IPS DF 19.7 (cell line): ENCODE data around the gene SPTLC3.

ENCODE experiments used
- DNase-seq: peaks from one replicate; pipeline ENCODE4 v3.0.0-alpha.2; 2013; ENCODE audit warnings: low read depth, low spot score

Gene SPTLC3

GRCh38 chr20:13186043-13186774 is 177.4 kb downstream of the SPTLC3 start:
- DNase-seq, result no peak

- DNase-seq, result no peak
Observed at GRCh38 chr20:13187899-13188298, 179.1 kb downstream of the SPTLC3 start.

GRCh38 chr20:13199279-13199678 is 190.5 kb downstream of the SPTLC3 start:
- DNase-seq, result no peak

- no peak for DNase-seq
Observed at GRCh38 chr20:13200767-13201500, 192.2 kb downstream of the SPTLC3 start.

GRCh38 chr20:13202565-13202964 is 193.8 kb downstream of the SPTLC3 start:
- no peak for DNase-seq

GRCh38 chr20:13205425-13205824 is 196.7 kb downstream of the SPTLC3 start:
- DNase-seq, result no peak

- no peak for DNase-seq
Observed at GRCh38 chr20:13205848-13206434, 197.2 kb downstream of the SPTLC3 start.

- no peak for DNase-seq
Observed at GRCh38 chr20:13207016-13207415, 198.2 kb downstream of the SPTLC3 start.

GRCh38 chr20:13211956-13212618 is 203.3 kb downstream of the SPTLC3 start:
- no peak for DNase-seq

GRCh38 chr20:13212750-13213149 is 204.0 kb downstream of the SPTLC3 start:
- no peak for DNase-seq

GRCh38 chr20:13213335-13213734 is 204.6 kb downstream of the SPTLC3 start:
- no peak for DNase-seq

- no peak for DNase-seq
Observed at GRCh38 chr20:13216533-13216932, 207.8 kb downstream of the SPTLC3 start.
